K562 (cell line): ENCODE results near the gene ZC3H12A. TPM values are rescaled to one million over a fixed set of nuclear protein-coding genes. Genes with fewer than 3 reads are reported as not detected.

Source experiments
- CAMTA2 ChIP-seq: fragments of 250-450 bp; sonication (Bioruptor Pico); conservative IDR thresholded peaks from 2 replicates; pipeline ENCODE4 v1.5.1; 2022
- E2F8 ChIP-seq: fragments of 450-650 bp; IDR thresholded peaks from 2 replicates; pipeline ENCODE4 v1.7.1; 2018; ENCODE audit warnings: mild to moderate bottlenecking, low read depth; ENCODE audit not compliant: partially characterized antibody
- FOXA1 ChIP-seq: fragments of 450-650 bp; IDR thresholded peaks from 2 replicates; pipeline ENCODE4 v1.6.1; 2016; ENCODE audit warnings: mild to moderate bottlenecking, borderline replicate concordance
- FOXJ2 ChIP-seq: fragments of 200-800 bp; sonication (Bioruptor generic); IDR thresholded peaks from 2 replicates; pipeline ENCODE4 v1.6.1; 2016; ENCODE audit warnings: missing genetic modification characterization, missing compliant biosample characterization
- IRF9 ChIP-seq: fragments of 450-650 bp; IDR thresholded peaks from 2 replicates; pipeline ENCODE4 v1.6.1; 2016; ENCODE audit warnings: missing biosample characterization, missing genetic modification characterization
- KDM1A ChIP-seq, 2 experiments: fragments of 450-650 bp; IDR thresholded peaks; 2 replicates each; pipeline ENCODE4 v1.6.1; 2016; ENCODE audit warnings: mild to moderate bottlenecking in 2 of 2
- KLF13 ChIP-seq: fragments of 450-650 bp; IDR thresholded peaks from 2 replicates; pipeline ENCODE4 v1.6.1; 2016; ENCODE audit warnings: missing genetic modification characterization, low read depth, mild to moderate bottlenecking, missing compliant biosample characterization, moderate library complexity, borderline replicate concordance
- MTA3 ChIP-seq: fragments of 450-650 bp; formaldehyde crosslinking; IDR thresholded peaks from 2 replicates; pipeline ENCODE4 v1.6.1; 2017; ENCODE audit warnings: mild to moderate bottlenecking, borderline replicate concordance
- NELFE ChIP-seq: IDR thresholded peaks from 2 replicates; pipeline ENCODE4 v1.6.1; 2011; ENCODE audit warnings: mild to moderate bottlenecking; ENCODE audit not compliant: insufficient read depth, insufficient read length
- PHB ChIP-seq: fragments of 250-450 bp; sonication (Bioruptor Pico); IDR thresholded peaks from 2 replicates; pipeline ENCODE4 v1.5.0; 2021
- PHTF2 ChIP-seq: fragments of 250-450 bp; sonication (Bioruptor Pico); IDR thresholded peaks from 2 replicates; pipeline ENCODE4 v1.5.0; 2021; ENCODE audit warnings: mild to moderate bottlenecking
- RBM34 ChIP-seq: fragments of 200-400 bp; formaldehyde crosslinking; IDR thresholded peaks from 2 replicates; pipeline ENCODE4 v1.6.1; 2018; ENCODE audit warnings: low read length, borderline replicate concordance; ENCODE audit not compliant: insufficient read depth
- SAFB2 ChIP-seq: fragments of 200-400 bp; formaldehyde crosslinking; IDR thresholded peaks from 2 replicates; pipeline ENCODE4 v1.6.1; 2018; ENCODE audit warnings: borderline replicate concordance, low read length, low read depth, moderate library complexity; ENCODE audit not compliant: severe bottlenecking
- SIRT6 ChIP-seq: IDR thresholded peaks from one replicate; pipeline ENCODE4 v1.6.1; 2012; ENCODE audit warnings: low read depth, mild to moderate bottlenecking, control low read depth, inconsistent platforms, low read length, moderate library complexity
- TEAD4 ChIP-seq, 2 experiments: sonication (generic) in 1 of 2; formaldehyde crosslinking in 1 of 2; IDR thresholded peaks; 2 replicates each; pipeline versions ENCODE4 v1.6.1 to v1.8.0; 2012 to 2022; ENCODE audit warnings: borderline replicate concordance in 1 of 2, inconsistent platforms in 1 of 2, low read length in 1 of 2, mild to moderate bottlenecking in 1 of 2, missing genetic modification reagents in 1 of 2
- ZBTB7A ChIP-seq: IDR thresholded peaks from 2 replicates; pipeline ENCODE4 v1.6.1; 2011; ENCODE audit warnings: low read depth, mild to moderate bottlenecking, low read length, moderate library complexity, borderline replicate concordance; ENCODE audit not compliant: control insufficient read depth
- ZNF174 ChIP-seq: fragments of 250-450 bp; sonication (Bioruptor Pico); IDR thresholded peaks from 2 replicates; pipeline ENCODE4 v1.4.0; 2020; ENCODE audit warnings: mild to moderate bottlenecking
- ZNF232 ChIP-seq: sonication (generic); formaldehyde crosslinking; IDR thresholded peaks from 2 replicates; pipeline ENCODE4 v1.8.0; 2022; ENCODE audit warnings: mild to moderate bottlenecking, missing genetic modification reagents
- ZNF507 ChIP-seq: conservative IDR thresholded peaks from 2 replicates; pipeline ENCODE4 v1.6.1; 2017; ENCODE audit warnings: missing genetic modification characterization, missing compliant biosample characterization
- ZNF518B ChIP-seq: fragments of 250-450 bp; sonication (Bioruptor Pico); IDR thresholded peaks from 2 replicates; pipeline ENCODE4 v1.5.0; 2021; ENCODE audit warnings: mild to moderate bottlenecking, moderate library complexity
- ZNF551 ChIP-seq: fragments of 250-450 bp; sonication (Bioruptor Pico); IDR thresholded peaks from 2 replicates; pipeline ENCODE4 v1.5.0; 2021; ENCODE audit warnings: mild to moderate bottlenecking, moderate library complexity
- polyA plus RNA-seq, 8 experiments: library from polyadenylated mRNA; depleted of rRNA in 4 of 8; stranded (reverse) in 5 of 8; unstranded in 3 of 8; fragments of >200 nt; fragmentation: Nextera tagmentation in 2 of 8; fragmentation: Illumina TruSeq in 1 of 8; extraction: Ambion mirVana in 2 of 8; extraction: Trizol in 1 of 8; gene quantifications; 2 replicates each; pipeline versions ENCODE4 v1.2.1 to v1.2.3, GENCODE V29; 2011 to 2014; ENCODE audit warnings: inconsistent platforms in 1 of 8, missing spikeins in 1 of 8
- total RNA-seq, 7 experiments: library from RNA; depleted of rRNA in 6 of 7; stranded (reverse); fragments of >200 nt in 6 of 7; fragmentation: Illumina TruSeq in 2 of 7; extraction: Trizol in 2 of 7; gene quantifications; 2 replicates each; pipeline versions ENCODE4 v1.2.1 to v1.2.3, GENCODE V29; 2011 to 2021; ENCODE audit warnings: low replicate concordance in 1 of 7

Gene ZC3H12A
- total and polyA plus RNA-seq, 9 of the 15 experiments (the other 6 are each of a cell fraction or from before 2014, with no cell fraction given): 0.14 to 9.4 (median 6.7) TPM

- TF ChIP-seq E2F8 (no peak), SAFB2 (no peak), FOXJ2 (tag) (0 out of 2 replicates have a peak, but pooled peaks have one; percentile 49), ZNF518B (CRISPR knock-in tag) (no peak), SIRT6 (no peak), KDM1A (IDR thresholded peaks at IDR 0.05) (no peak), ZNF551 (CRISPR knock-in tag) (no peak), ZNF507 (tag) (no peak), ZNF174 (CRISPR knock-in tag) (no peak), KLF13 (tag) (peak; percentile 75), FOXA1 (no peak), MTA3 (peak; percentile 86; the same call in 1 of the 2 replicates), ZNF232 (CRISPR knock-in tag) (no peak), TEAD4 (IDR thresholded peaks at IDR 0.05; ENCODE audit: low read length) (0 out of 2 replicates have a peak, but pooled peaks have one; percentile 21), TEAD4 (CRISPR knock-in tag; IDR thresholded peaks at IDR 0.05; ENCODE audit: borderline replicate concordance) (no peak), IRF9 (no peak), CAMTA2 (CRISPR knock-in tag) (no peak), NELFE (no peak), PHB (CRISPR knock-in tag) (0 out of 2 replicates have a peak, but pooled peaks have one; percentile 13), RBM34 (no peak), PHTF2 (CRISPR knock-in tag) (no peak), ZBTB7A (peak; percentile 62; the same call in 1 of the 2 replicates)
Measured at GRCh38 chr1:37514350-37515184, 40.2 kb downstream of the ZC3H12A start, which contains the start of gene MEAF6 (continued).
